HFFc6 (cell line): ENCODE data around the gene INSYN2B. TPM values are rescaled to one million over a fixed set of nuclear protein-coding genes. Genes with fewer than 3 reads are reported as not detected.

Experiments
- DNase-seq: peaks from one replicate; pipeline ENCODE4 v3.0.0-alpha.2; 2018
- H3K27ac Mint-ChIP-seq: 2 replicates; pipeline ENCODE4 v1.8.0; 2020; ENCODE audit warnings: mild to moderate bottlenecking, mixed read lengths
- H3K27me3 Mint-ChIP-seq: 2 replicates; pipeline ENCODE4 v1.8.0; 2021; ENCODE audit warnings: mild to moderate bottlenecking, moderate library complexity, mixed read lengths; ENCODE audit not compliant: insufficient read depth
- H3K36me3 Mint-ChIP-seq: 2 replicates; pipeline ENCODE4 v1.8.0; 2021; ENCODE audit warnings: low read depth, mixed read lengths
- H3K4me1 Mint-ChIP-seq: 2 replicates; pipeline ENCODE4 v1.8.0; 2020; ENCODE audit warnings: low read depth, mixed read lengths
- H3K4me3 Mint-ChIP-seq: 2 replicates; pipeline ENCODE4 v1.8.0; 2020; ENCODE audit warnings: mild to moderate bottlenecking, moderate library complexity, mixed read lengths
- H3K9me3 Mint-ChIP-seq: 2 replicates; pipeline ENCODE4 v1.8.0; 2020; ENCODE audit warnings: mild to moderate bottlenecking, mixed read lengths
- CTCF ChIP-seq: fragments of 200-600 bp; sonication (generic); IDR thresholded peaks from 2 replicates; pipeline ENCODE4 v1.5.0; 2021; ENCODE audit warnings: antibody characterized with exemption, mild to moderate bottlenecking
- total RNA-seq, 6 experiments: library from RNA; stranded (reverse); fragmentation: NEBNext Ultra II Directional; extraction: Animal tissue kit (Norgen Biotek cat#: 25700); gene quantifications; 2 replicates in 1 of 6; 3 replicates in 5 of 6; pipeline ENCODE4 v1.2.3, GENCODE V29; 2021

Gene INSYN2B
- total RNA-seq, 6 experiments from 2014 or later: 13.7 to 17.4 (median 16.0) TPM

DNA sequence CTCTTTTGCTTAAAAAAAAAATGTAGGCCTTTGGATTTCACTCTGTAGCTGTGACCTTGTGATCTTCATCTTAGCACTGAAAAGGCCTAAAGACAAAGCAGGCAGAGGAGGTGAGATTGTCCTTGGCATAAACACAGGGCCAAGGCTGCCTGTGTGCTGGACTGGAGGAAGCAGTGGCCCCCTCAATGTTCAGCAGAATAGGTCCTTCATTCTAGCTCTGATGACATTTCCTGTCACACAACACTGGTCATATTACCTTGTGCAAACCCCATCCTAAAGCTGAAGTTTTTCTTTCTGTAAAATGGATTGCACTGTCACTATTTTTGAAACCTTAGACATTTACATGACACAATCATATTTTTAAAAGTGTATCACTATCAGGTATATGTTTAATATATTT, 147.4 kb downstream of the INSYN2B start:
- Mint-ChIP-seq H3K36me3 (no peaks in the 10 kb centered on the region), H3K9me3 (no peaks in the 10 kb centered on the region), H3K27me3 (no peaks in the 10 kb centered on the region; the same call in 1 of the 2 replicates), H3K4me1 (peaks cover 39% of the 10 kb centered on the region), H3K27ac (no peak overlapping the region), H3K4me3 (no peak overlapping the region)
- no peak for TF ChIP-seq CTCF
- DNase-seq: no peak

GRCh38 chr5:169832304-169832703, 148.0 kb downstream of the INSYN2B start:
- Mint-ChIP-seq H3K9me3 (no peaks in the 10 kb centered on the region), H3K36me3 (no peaks in the 10 kb centered on the region), H3K4me3 (no peak overlapping the region), H3K4me1 (peaks cover 34% of the 10 kb centered on the region), H3K27ac (no peak overlapping the region), H3K27me3 (no peaks in the 10 kb centered on the region; the same call in 1 of the 2 replicates)
- DNase-seq: no peak
- no peak for TF ChIP-seq CTCF

- Mint-ChIP-seq H3K27ac (no peak overlapping the region), H3K9me3 (no peaks in the 10 kb centered on the region)
- no peak for TF ChIP-seq CTCF
Observed at GRCh38 chr5:169831331-169831730, 149.0 kb downstream of the INSYN2B start.

DNA sequence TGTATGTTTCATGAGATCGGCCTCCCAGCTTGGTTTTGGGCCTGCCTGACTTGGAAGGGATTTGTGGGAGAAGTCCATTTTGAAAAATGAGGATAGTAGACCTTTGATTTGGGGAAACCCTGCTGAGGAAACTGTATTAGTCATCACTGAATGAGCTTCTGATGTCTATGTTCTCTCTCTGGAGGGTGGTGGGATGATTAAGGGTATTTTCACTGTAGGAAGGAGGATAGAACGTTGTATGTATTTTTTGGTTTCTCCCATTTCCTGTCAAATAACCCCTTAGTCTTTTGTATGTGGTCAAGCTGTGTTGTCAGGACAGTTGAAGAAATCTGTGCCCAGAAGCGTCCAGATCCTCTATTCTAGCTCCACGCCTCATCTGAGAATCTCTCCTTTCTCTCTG, 151.9 kb downstream of the INSYN2B start:
- Mint-ChIP-seq H3K36me3 (no peaks in the 10 kb centered on the region), H3K4me3 (no peak overlapping the region)

More at GRCh38 chr5:169831331-169831730, 149.0 kb downstream of the INSYN2B start:
- peaks cover 36% of the 10 kb centered on the region for H3K4me1 Mint-ChIP-seq
- no peak for DNase-seq
- no peaks in the 10 kb centered on the region for H3K36me3 Mint-ChIP-seq
- H3K4me3 Mint-ChIP-seq: no peak overlapping the region
- H3K27me3 Mint-ChIP-seq: no peaks in the 10 kb centered on the region; the same call in 1 of the 2 replicates

DNA sequence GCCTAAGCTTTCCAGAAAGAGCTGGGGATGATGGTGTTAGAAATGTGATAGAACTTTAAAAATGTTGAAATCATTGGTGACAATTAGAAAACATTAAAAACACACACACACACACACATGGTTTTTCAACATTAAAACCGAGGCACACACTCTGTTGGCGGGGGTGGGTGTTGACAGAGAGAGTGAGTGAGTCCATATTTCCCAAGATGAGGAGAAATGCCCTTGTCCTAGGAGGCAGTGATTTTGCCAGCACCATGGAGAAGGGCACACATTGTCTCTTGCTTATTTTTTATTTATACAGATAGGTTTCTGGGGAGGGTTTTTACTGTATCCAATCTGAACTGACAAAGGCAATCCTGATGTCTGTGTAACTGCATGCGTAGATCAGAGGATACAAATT, 152.5 kb downstream of the INSYN2B start:
- DNase-seq: no peak
- Mint-ChIP-seq H3K4me1 (peaks cover 22% of the 10 kb centered on the region), H3K36me3 (peaks cover 4% of the 10 kb centered on the region; the same call in 1 of the 2 replicates), H3K27ac (no peak overlapping the region), H3K27me3 (no peaks in the 10 kb centered on the region; the same call in 1 of the 2 replicates), H3K4me3 (no peak overlapping the region), H3K9me3 (peaks cover 4% of the 10 kb centered on the region; the same call in 1 of the 2 replicates)
- TF ChIP-seq CTCF: no peak

More for the DNA sequence above, 151.9 kb downstream of the INSYN2B start:
- Mint-ChIP-seq H3K9me3 (peaks cover 4% of the 10 kb centered on the region; the same call in 1 of the 2 replicates), H3K4me1 (peaks cover 28% of the 10 kb centered on the region), H3K27ac (no peak overlapping the region), H3K27me3 (no peaks in the 10 kb centered on the region; the same call in 1 of the 2 replicates)
- DNase-seq: no peak
- no peak for TF ChIP-seq CTCF
